Body of pancreas (tissue), 4 donors: ENCODE data around the gene HOXB9. TPM values are rescaled to one million over a fixed set of nuclear protein-coding genes. Genes with fewer than 3 reads are reported as not detected.

ENCODE experiments used
- ATAC-seq: fragments of 150-250 bp; one replicate; pipeline ENCODE4 v1.9.1; 2016
- DNase-seq, 4 donors: peaks; one replicate each; pipeline ENCODE4 v3.0.0-alpha.2; 2019
- H3K27ac ChIP-seq, 4 donors: fragments of 200-600 bp; sonication (generic); 1 replicate in 3 of 4; 2 replicates in 1 of 4; pipeline versions ENCODE4 v1.5.1 to v1.6.1; 2016 to 2019; ENCODE audit warnings: mild to moderate bottlenecking in 1 of 4, mixed read lengths in 1 of 4, moderate library complexity in 1 of 4
- H3K27me3 ChIP-seq, 2 donors: fragments of 200-600 bp; sonication (generic); one replicate each; pipeline ENCODE4 v1.6.0; 2016; ENCODE audit warnings: mild to moderate bottlenecking in 1 of 2
- H3K36me3 ChIP-seq, 2 donors: fragments of 200-600 bp; sonication (generic); replicated peaks in 1 of 2; 2 replicates each; pipeline ENCODE4 v1.5.1; 2016; ENCODE audit warnings: low read depth in 2 of 2; ENCODE audit not compliant: insufficient read depth in 1 of 2
- H3K4me1 ChIP-seq: fragments of 200-600 bp; sonication (generic); one replicate; pipeline ENCODE4 v1.6.0; 2016
- H3K4me3 ChIP-seq, 2 donors: fragments of 200-600 bp; sonication (generic); 1 replicate in 1 of 2; 2 replicates in 1 of 2; pipeline ENCODE4 v1.5.1; 2016 to 2019
- H3K9me3 ChIP-seq, 3 donors: fragments of 200-600 bp; sonication (generic); 1 replicate in 2 of 3; 2 replicates in 1 of 3; pipeline ENCODE4 v1.5.1; 2016
- POLR2A ChIP-seq, 3 donors: fragments of 450-650 bp; IDR thresholded peaks; one replicate each; pipeline ENCODE4 v1.6.1; 2016; ENCODE audit warnings: antibody characterized with exemption in 3 of 3, mild to moderate bottlenecking in 2 of 3
- WGBS, 2 donors: methylation state at CpG; one replicate each; pipeline ENCODE4 v1.1.5; 2017; 5-methylcytosine and 5-hydroxymethylcytosine counted together
- intact Hi-C: fragments of 100-400 bp; cut with DNase I; formaldehyde crosslinking; loops from one replicate; pipeline ENCODE4 v1.15.1; 2023
- total RNA-seq, 2 donors: library from RNA; depleted of rRNA; stranded (reverse); fragments of >200 nt; gene quantifications; one replicate each; pipeline ENCODE4 v1.1.0, GENCODE V29; 2016
- TF ChIP-seq, protein P1 (sequence below), 7 experiments: fragments of 450-650 bp in 4 of 7; fragments of 200-600 bp in 3 of 7; sonication (generic) in 3 of 7; IDR thresholded peaks; one replicate each; pipeline ENCODE4 v1.5.1; 2016 to 2019; ENCODE audit warnings: antibody characterized with exemption in 7 of 7

HOXB9 gene
- total RNA-seq, 2 donors from 2014 or later: not detected

DNA sequence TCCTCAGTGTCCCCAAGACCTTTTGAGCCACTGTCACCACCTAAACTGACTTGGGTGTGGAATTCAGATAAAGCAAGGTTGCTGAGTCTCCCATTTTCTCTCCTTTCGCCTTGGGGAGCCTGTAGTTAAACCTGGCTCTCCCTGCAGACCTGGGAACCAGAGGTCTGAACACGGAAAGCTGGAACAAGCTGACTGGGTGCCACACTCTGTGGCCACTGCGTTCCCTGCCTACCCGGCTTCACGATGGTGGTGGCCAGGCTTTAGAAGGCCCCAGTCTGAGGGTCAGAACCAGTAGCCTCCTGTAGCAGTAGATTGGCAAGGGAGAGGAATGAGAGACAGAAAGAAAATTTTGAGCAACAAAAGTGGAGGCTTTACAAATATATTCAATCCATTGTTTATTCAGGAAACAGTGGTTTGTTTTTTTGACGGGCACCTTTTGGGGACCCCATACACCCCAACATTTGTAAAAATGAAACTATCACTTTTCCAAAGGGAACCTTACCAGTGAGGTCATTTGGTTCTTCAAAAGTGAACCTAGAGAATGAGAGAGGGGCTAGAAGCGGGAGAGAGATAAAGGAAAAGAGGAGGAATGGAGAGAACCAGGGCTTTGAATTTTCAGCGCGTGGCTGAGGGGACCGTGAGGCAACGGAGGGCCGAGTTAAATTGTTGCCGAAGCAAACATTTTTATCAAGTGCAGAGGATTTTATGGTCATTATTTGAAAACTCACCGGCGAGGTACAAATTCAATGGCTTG lies 9.3 kb downstream of the HOXB9 start:
- WGBS, 2 donors: 9 to 10% methylated on average over 14 to 15 of the region's 15 CpGs
- Histone ChIP-seq H3K27me3 (peaks cover 3 to 73% of the 10 kb centered on the region in 2 donors), H3K9me3 (no peaks in the 10 kb centered on the region), H3K4me1 (peaks cover 23% of the 10 kb centered on the region), H3K27ac (no peak overlapping the region), H3K4me3 (no peak overlapping the region), H3K36me3 (no peaks in the 10 kb centered on the region)
- intact Hi-C loops: loop anchor here (10.0 kb wide), 1 partner anchor 282 kb away; no protein-coding TSS in a partner anchor
- TF ChIP-seq POLR2A (IDR thresholded peaks at IDR 0.05): no peak
- TF ChIP-seq, protein P1, sequence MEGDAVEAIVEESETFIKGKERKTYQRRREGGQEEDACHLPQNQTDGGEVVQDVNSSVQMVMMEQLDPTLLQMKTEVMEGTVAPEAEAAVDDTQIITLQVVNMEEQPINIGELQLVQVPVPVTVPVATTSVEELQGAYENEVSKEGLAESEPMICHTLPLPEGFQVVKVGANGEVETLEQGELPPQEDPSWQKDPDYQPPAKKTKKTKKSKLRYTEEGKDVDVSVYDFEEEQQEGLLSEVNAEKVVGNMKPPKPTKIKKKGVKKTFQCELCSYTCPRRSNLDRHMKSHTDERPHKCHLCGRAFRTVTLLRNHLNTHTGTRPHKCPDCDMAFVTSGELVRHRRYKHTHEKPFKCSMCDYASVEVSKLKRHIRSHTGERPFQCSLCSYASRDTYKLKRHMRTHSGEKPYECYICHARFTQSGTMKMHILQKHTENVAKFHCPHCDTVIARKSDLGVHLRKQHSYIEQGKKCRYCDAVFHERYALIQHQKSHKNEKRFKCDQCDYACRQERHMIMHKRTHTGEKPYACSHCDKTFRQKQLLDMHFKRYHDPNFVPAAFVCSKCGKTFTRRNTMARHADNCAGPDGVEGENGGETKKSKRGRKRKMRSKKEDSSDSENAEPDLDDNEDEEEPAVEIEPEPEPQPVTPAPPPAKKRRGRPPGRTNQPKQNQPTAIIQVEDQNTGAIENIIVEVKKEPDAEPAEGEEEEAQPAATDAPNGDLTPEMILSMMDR (IDR thresholded peaks at IDR 0.05): no peak
- DNase-seq: no peak
- ATAC-seq: no peak

DNA sequence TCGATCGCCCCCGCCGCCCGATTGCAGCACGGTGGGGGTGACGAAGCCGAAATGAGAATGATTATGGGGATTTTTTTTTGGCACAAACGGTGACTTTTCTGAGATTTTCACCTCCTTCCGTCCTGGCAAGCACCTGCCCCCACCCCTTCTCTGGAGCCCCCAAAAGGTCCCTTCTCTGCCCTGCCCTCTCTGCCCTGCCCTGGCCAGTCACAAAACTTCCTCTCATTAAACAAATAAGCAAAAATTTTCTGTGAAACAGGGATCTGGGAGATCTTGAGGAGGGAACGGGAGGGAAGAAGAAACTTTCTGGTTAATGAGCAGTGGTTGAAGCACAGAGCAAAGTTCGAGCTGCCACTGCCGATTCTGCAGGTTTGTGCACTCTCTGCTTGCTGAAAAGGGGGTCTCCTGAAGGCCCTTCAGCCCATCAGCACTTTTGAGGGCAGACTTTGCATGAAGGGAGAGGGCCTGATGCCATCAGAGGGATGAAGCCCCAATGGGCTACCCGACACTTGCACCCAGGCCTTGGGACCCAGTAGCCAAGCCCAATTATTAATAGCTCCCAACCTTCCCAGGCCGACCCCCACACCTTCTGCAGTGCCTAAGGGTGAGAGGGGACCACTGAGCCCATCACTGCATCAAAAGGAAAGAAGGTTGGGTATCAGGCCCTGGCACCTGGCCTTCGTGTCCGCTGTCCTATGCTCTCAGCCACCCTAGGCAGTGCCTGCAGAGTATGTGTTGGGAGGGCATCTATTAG lies 10.0 kb downstream of the HOXB9 start:
- no peak overlapping the region for H3K27ac ChIP-seq
- no peak for DNase-seq
- intact Hi-C loops: loop anchor here (10.0 kb wide), 1 partner anchor 281 kb away; no protein-coding TSS in a partner anchor
- no peak for TF ChIP-seq POLR2A (IDR thresholded peaks at IDR 0.05)
- TF ChIP-seq, protein P1 (IDR thresholded peaks at IDR 0.05): no peak
- no peaks in the 10 kb centered on the region for H3K9me3 ChIP-seq
- no peak overlapping the region for H3K4me3 ChIP-seq
- no peaks in the 10 kb centered on the region for H3K36me3 ChIP-seq
- 13 to 14% methylated on average over 13 to 16 of the region's 17 CpGs for WGBS, 2 donors
- peaks cover 26% of the 10 kb centered on the region for H3K4me1 ChIP-seq
- H3K27me3 ChIP-seq: peaks cover 3 to 76% of the 10 kb centered on the region in 2 donors
- ATAC-seq: no peak

DNA sequence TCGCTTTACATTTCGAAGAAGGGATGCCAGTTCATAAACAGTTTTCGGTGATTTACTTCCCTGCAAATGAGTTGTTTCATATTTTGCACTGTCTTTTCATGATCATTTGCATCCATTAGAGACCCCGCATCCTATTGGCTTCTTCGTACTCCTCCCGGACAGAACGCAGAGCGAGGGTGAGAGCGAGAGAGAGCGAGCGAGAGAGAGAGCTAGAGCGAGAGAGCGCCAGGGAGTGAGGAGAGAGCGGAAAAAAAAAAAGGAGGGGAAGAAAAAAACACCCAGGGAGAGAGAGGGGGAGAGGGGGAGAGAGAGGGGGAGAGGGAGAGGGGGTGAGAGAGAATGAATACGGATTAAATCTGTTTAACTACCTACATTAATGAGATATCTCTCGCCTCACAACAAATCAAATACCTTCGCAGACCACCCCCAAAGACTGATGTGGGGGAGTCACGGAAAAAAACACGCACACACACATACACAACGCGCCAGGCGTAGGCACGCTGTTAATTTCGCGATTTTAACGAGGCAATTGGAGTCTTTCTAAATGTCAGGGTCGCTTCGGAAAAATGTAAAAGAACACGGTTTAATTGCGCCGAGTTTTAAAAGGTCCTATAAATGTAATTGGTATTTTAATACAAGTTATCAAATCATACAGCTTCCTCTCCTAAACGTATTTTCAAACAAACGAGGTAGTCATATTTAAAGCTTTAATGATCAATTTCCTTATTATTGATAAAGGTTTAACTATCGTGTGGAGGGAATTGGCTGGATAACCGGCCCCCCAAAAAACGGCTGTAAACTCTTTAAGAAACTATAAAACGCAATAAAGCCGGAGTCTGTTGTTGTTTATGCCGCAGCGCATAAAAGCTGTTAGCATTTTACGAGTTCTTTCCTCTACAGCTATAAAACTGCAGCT lies 10.9 kb downstream of the HOXB9 start, which contains the start of gene HOXB8:
Gene HOXB8 (minus strand): TSS at position 246 of the 916 bp plus-strand sequence. CDS start 588 bp downstream, outside the sequence.
- Histone ChIP-seq H3K36me3 (no peaks in the 10 kb centered on the region), H3K27ac (no peak within 1 kb of the TSS), H3K4me1 (peaks cover 34% of the 10 kb centered on the region), H3K9me3 (no peaks in the 10 kb centered on the region), H3K27me3 (peaks cover 3 to 78% of the 10 kb centered on the region in 2 donors), H3K4me3 (no peak within 1 kb of the TSS)
- TF ChIP-seq, protein P1 (IDR thresholded peaks at IDR 0.05): no peak
- no peak for TF ChIP-seq POLR2A (IDR thresholded peaks at IDR 0.05)
- DNase-seq: no peak
- 9 to 19% methylated on average over 41 of the region's 41 CpGs for WGBS, 2 donors
- intact Hi-C loops: loop anchor here (10.0 kb wide), 1 partner anchor 281 kb away; no protein-coding TSS in a partner anchor
- no peak for ATAC-seq

DNA sequence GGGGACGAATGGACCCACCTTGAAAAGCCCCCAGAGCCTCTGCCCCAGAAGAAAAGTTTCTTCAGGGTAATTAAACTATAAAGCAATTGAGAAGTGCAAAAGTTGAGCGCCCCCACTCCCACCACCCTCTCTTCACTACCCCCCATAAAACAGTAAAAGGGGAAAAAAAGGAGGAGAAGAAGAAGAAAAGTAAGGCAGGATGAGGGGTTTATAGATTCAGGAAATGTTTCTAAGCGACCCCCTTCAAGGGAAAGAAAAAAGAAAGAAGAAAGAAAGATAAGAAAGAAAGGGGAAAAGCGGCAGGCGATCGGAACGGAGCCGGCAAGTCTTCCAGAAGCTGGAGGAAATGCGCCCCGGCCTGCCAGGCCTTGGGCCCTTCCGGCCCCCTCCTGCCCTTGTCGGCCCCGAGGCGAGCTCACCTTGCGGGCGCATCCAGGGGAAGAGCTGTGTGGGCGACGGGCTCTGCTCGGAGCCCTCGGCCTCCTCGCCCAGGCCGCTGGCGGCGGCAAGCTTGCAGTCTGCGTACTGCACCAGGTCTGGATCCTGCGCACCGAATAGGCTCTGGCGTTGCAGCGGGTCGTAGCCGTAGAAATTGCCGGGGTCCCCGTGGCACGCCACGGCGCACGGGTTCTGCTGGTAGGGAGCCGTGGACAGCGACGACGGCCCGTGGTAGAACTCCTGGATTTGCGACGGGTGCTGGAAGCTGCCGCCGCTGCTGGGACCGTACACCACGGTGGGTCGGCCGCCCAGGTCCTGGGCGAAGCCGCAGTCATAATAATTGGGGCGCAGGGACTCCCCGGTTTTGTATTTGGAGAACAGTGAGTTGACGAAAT lies 12.1 kb downstream of the HOXB9 start:
- Histone ChIP-seq H3K27ac (no peak overlapping the region), H3K4me1 (peaks cover 39% of the 10 kb centered on the region), H3K27me3 (peaks cover 3 to 78% of the 10 kb centered on the region in 2 donors), H3K9me3 (no peaks in the 10 kb centered on the region), H3K36me3 (no peaks in the 10 kb centered on the region), H3K4me3 (no peak overlapping the region)
- no peak for TF ChIP-seq POLR2A (IDR thresholded peaks at IDR 0.05)
- TF ChIP-seq, protein P1 (IDR thresholded peaks at IDR 0.05): no peak
- intact Hi-C loops: loop anchor here (10.0 kb wide), 1 partner anchor 279 kb away; no protein-coding TSS in a partner anchor
- DNase-seq (no peak), ATAC-seq (no peak)
- WGBS, 2 donors: 5 to 10% methylated on average over 19 to 53 of the region's 55 CpGs
